Activated CD8-positive, alpha-beta T cell treated with anti-CD3 and anti-CD28 coated beads for 36 hours (primary cell): ENCODE measurements around the gene DKKL1. TPM values are rescaled to one million over a fixed set of nuclear protein-coding genes. Genes with fewer than 3 reads are reported as not detected.

Experiments
- ATAC-seq: fragments of 200-7000 bp; cut with Tn5 transposase; one replicate; pipeline ENCODE4 v1.10.0; 2021; ENCODE audit warnings: mild to moderate bottlenecking, moderate library complexity
- CTCF ChIA-PET: fragments of 350-600 bp; sonication (Branson Sonifier 250); formaldehyde crosslinking; loops from one replicate; lab custom pipeline; 2021; ENCODE audit warnings: antibody characterized with exemption; lab: Charles Lee
- POLR2A ChIA-PET: fragments of 350-600 bp; sonication (Branson Sonifier 250); formaldehyde crosslinking; loops from one replicate; lab custom pipeline; 2021; ENCODE audit warnings: antibody characterized with exemption; lab: Charles Lee
- DNase-seq: peaks from one replicate; pipeline ENCODE4 v3.0.0-alpha.2; 2020
- H3K27ac Mint-ChIP-seq: one replicate; pipeline ENCODE4 v1.8.0; 2021; ENCODE audit warnings: mild to moderate bottlenecking, mixed read lengths
- H3K27me3 Mint-ChIP-seq: one replicate; pipeline ENCODE4 v1.8.0; 2021; ENCODE audit warnings: mixed read lengths
- H3K36me3 Mint-ChIP-seq: one replicate; pipeline ENCODE4 v1.8.0; 2021; ENCODE audit warnings: low read depth, mixed read lengths
- H3K4me1 Mint-ChIP-seq: one replicate; pipeline ENCODE4 v1.8.0; 2021; ENCODE audit warnings: low read depth, mixed read lengths
- H3K4me3 Mint-ChIP-seq: one replicate; pipeline ENCODE4 v1.8.0; 2021; ENCODE audit warnings: mild to moderate bottlenecking, moderate library complexity, mixed read lengths
- H3K9me3 Mint-ChIP-seq: one replicate; pipeline ENCODE4 v1.8.0; 2021; ENCODE audit warnings: mixed read lengths
- CTCF ChIP-seq: fragments of 200-600 bp; IDR thresholded peaks from one replicate; pipeline ENCODE4 v1.8.0; 2022; ENCODE audit warnings: antibody characterized with exemption, mild to moderate bottlenecking
- intact Hi-C: fragments of 100-400 bp; cut with micrococcal nuclease; formaldehyde crosslinking; loops from one replicate; pipeline ENCODE4 v1.10.0; 2022
- total RNA-seq, 2 experiments: library from RNA; stranded (reverse); gene quantifications; one replicate each; pipeline ENCODE4 v1.2.3, GENCODE V29; 2021

The DKKL1 gene
- total RNA-seq, 2 experiments from 2014 or later = not detected

- intact Hi-C loops = no loop called here
- Mint-ChIP-seq H3K27ac (no peak overlapping the region), H3K4me1 (peaks cover 10% of the 10 kb centered on the region), H3K4me3 (no peak overlapping the region), H3K9me3 (no peaks in the 10 kb centered on the region), H3K27me3 (peaks cover 2% of the 10 kb centered on the region), H3K36me3 (no peaks in the 10 kb centered on the region)
- ATAC-seq (no peak), DNase-seq (no peak)
- CTCF ChIA-PET = no interaction called here
- POLR2A ChIA-PET = interaction anchor here (1.9 kb wide), 1 partner anchor 11 kb away, joined by 5 read pairs; no protein-coding TSS in a partner anchor
- no peak for TF ChIP-seq CTCF
Observed at GRCh38 chr19:49398001-49398615, 34.4 kb downstream of the DKKL1 start.

DNA sequence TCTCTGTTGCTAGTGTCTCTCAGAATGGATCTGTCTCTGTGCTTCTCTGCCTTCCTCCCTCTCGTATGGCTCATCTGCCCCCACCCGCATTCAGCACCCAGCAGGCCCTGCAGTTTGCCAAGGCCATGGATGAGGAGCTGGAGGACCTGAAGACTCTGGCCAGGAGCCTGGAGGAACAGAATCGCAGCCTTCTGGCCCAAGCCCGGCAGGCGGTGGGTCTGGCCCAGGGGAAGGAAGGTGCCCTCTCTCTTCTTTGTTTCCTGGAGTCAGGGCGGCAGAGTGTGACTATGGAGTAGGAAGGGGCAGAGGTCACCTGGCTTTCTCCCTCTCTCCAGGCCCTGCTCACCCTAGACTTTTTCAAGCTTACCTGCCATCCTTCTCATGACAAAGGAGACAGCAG, 35.3 kb downstream of the DKKL1 start:
- Mint-ChIP-seq H3K4me1 (peaks cover 10% of the 10 kb centered on the region), H3K36me3 (no peaks in the 10 kb centered on the region), H3K27ac (no peak overlapping the region), H3K4me3 (no peak overlapping the region), H3K27me3 (peaks cover 2% of the 10 kb centered on the region), H3K9me3 (no peaks in the 10 kb centered on the region)
- ChIA-PET POLR2A (interaction anchor here (0.6 to 1.9 kb wide), 2 partner anchors 10 to 26 kb away, joined by 3 to 5 read pairs; no protein-coding TSS in a partner anchor), CTCF (interaction anchor here (0.8 kb wide), 1 partner anchor 72 kb away, joined by 4 read pairs; no protein-coding TSS in a partner anchor)
- DNase-seq = no peak
- intact Hi-C loops = no loop called here
- no peak for ATAC-seq
- no peak for TF ChIP-seq CTCF

DNA sequence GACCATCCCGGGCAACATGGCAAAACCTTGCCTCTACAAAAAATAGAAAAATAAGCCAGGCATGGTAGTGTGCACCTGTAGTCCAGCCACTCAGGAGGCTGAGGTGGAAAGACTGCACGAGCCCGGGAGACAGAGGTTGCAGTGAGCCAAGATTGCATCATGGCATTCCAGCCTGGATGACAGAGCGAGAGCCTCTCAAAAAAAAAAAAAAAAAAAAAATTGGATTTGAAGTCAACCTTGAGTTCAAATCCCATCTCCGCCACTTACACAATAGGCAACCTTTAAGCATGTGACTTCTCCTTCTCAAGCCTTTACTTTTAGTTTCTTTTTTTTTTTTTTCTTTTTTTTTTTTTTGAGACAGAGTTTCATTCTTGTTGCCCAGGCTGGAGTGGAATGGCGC, 36.4 kb downstream of the DKKL1 start:
- ChIA-PET POLR2A (no interaction called here), CTCF (interaction anchor here (1.0 kb wide), 1 partner anchor 22 kb away, joined by 3 read pairs; no protein-coding TSS in a partner anchor)
- Mint-ChIP-seq H3K4me1 (peaks cover 10% of the 10 kb centered on the region), H3K27me3 (peaks cover 2% of the 10 kb centered on the region), H3K36me3 (no peaks in the 10 kb centered on the region), H3K4me3 (no peak overlapping the region), H3K9me3 (no peaks in the 10 kb centered on the region), H3K27ac (no peak overlapping the region)
- TF ChIP-seq CTCF = no peak
- ATAC-seq = no peak
- intact Hi-C loops = no loop called here
- DNase-seq = no peak

GRCh38 chr19:49403404-49404187, 39.9 kb downstream of the DKKL1 start:
- ChIA-PET CTCF (interaction anchor here (0.8 to 1.5 kb wide), 2 partner anchors 12 to 13 kb away, joined by 3 to 8 read pairs; no protein-coding TSS in a partner anchor), POLR2A (interaction anchor here (0.8 to 1.1 kb wide), 2 partner anchors 18 to 21 kb away, joined by 3 read pairs; partner anchors contain the start of gene GFY)
- no peak overlapping the region for H3K4me3 Mint-ChIP-seq
- H3K36me3 Mint-ChIP-seq = no peaks in the 10 kb centered on the region
- H3K27me3 Mint-ChIP-seq = peaks cover under 1% of the 10 kb centered on the region
- peak; percentile 50 for DNase-seq
- intact Hi-C loops = no loop called here
- H3K4me1 Mint-ChIP-seq = peaks cover 10% of the 10 kb centered on the region
- no peaks in the 10 kb centered on the region for H3K9me3 Mint-ChIP-seq
- ATAC-seq = peak; percentile 56
- TF ChIP-seq CTCF = no peak
- no peak overlapping the region for H3K27ac Mint-ChIP-seq
